Measurements from ENCODE around the gene ABHD12.

Gene ABHD12

DNA sequence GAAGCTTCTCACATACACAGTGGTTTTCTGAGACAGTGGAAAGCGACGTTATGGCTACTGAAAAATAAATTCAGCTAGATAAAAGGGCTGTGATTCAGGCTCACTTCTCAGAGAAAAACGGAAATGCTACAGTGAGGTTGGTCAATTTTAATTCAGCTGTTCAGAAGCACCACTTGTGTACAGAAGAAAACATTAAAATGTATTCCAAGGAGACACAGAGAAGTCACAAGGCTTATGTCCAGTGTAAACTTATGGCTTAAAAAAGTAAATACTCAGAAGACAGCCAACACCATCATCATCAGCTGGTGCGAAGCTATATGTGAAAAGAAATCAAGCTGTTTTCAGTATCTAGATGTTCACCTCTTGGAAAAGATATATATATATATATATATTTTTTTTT, 68.6 kb downstream of the ABHD12 start:
- no peak for TF ChIP-seq CTCF (conservative IDR thresholded peaks at IDR 0.05; ENCODE audit: low read depth, low read length)
- no peak overlapping the region for H3K4me3 ChIP-seq (ENCODE audit: low read length)

DNA sequence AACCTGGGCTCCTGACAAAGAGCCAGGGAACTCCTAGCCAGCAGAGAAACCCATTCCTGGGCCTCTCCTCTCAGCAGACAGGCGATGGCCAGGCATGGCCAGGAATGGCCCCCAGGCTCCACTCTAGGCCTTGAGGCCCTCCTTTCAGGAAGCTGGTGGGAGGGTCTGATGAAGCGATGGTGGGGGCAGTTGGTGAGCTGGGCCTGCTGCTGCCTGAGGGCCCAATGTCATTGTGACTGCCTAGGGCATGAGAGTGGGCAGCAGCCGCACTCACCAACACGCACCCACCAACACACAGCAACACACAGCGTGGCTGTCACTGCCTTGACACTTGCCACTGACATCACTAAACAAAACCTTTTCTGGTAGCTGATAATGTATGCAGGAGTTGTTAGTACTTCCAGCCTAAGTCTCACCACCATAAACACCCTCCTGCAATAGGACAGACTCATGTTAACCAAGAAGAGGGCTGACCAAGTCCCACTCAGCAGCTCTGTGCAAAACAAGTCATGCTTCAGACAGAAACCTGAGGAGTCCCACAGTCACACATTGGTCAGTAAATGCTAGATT, 69.3 kb downstream of the ABHD12 start:
- DNase-seq (ENCODE audit: low read depth) = no peak
- no peak for TF ChIP-seq CTCF (conservative IDR thresholded peaks at IDR 0.05; ENCODE audit: low read depth, low read length)
- no peak overlapping the region for H3K4me3 ChIP-seq (ENCODE audit: low read length)

More for the DNA sequence above, 68.6 kb downstream of the ABHD12 start:
- no peak for DNase-seq (ENCODE audit: low read depth)

DNA sequence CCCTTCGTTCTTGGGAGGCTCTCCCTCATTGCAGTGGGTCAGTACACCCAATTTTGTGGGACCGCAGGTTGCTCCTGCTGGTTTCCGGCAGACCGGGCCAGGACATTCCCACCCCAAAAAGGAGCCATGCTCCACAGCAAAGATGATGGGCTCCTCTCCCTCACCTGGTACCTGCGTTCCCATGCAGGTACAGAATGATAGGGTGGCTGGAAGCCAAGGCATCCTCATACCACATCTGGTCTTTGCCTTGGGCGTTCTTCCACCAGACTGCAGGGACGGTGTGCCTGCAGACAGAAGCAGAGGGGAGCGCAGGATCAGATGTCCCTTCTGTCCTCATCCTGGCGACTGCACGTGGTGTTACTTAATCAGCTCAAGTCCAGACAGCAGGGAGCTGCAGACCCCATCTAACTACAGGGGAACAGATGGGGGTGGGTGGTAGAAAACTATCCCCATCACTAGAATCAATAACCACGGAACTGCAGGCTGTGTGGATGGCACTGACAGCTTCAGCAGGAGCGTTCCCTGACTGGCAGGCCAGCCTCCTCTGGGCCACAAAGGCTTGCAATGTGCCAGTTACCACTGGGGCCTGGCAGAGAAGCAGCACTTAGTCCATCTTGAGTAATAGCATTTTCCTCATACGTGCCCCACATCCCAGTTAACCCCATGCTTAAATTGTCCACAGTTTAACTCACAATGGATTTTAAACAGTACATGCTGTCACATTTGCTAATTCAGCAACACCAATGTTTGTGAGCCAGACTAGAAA, 70.4 kb downstream of the ABHD12 start:
- TF ChIP-seq CTCF (conservative IDR thresholded peaks at IDR 0.05; ENCODE audit: low read depth, low read length) = no peak
- H3K4me3 ChIP-seq (ENCODE audit: low read length) = no peak overlapping the region
- DNase-seq (ENCODE audit: low read depth) = no peak

DNA sequence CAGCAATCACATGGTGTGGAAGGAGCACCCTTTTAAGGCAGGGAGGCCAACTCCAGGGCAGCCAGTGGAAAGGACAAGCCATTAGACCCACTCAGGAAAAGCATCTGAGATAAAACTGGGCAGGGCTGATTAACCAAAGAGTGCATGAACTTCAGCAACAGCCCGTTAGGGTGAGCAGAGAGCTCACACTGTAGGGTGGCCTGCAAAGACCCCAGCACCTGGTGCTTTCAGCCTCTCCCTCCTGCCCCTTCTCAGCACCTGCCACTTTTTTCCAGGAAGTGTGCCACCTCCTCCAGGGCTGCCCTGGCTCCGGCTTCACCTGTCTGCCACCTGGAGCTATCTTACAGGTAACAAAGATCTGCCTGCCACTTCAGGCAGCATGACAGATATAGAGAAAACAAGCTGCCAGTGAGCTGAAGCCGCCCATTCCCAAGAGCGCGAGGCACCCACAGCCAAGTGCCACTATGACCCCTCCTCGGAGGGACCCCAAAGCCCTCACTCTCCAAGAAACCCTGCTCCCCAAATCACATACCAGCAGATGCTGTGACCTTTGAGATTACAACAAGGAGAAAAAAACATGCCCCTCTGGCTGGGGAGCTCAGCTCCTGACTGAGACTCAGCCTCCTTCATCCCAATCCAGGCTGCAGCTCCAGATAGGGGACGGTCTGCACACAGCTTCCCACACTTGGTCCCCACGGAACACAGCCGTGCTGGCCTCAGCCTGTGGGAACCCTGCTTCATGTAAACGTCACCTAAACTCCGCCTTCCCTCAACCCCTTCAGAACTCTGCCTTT, 71.2 kb downstream of the ABHD12 start:
- DNase-seq (ENCODE audit: low read depth) = no peak
- no peak for TF ChIP-seq CTCF (conservative IDR thresholded peaks at IDR 0.05; ENCODE audit: low read depth, low read length)

GRCh38 chr20:25318471-25319240, 72.0 kb downstream of the ABHD12 start:
- TF ChIP-seq CTCF (conservative IDR thresholded peaks at IDR 0.05; ENCODE audit: low read depth, low read length) = no peak
- no peak overlapping the region for H3K4me3 ChIP-seq (ENCODE audit: low read length)
- no peak for DNase-seq (ENCODE audit: low read depth)

More for the DNA sequence above, 71.2 kb downstream of the ABHD12 start:
- H3K4me3 ChIP-seq (ENCODE audit: low read length) = no peak overlapping the region

GRCh38 chr20:25317351-25318075, 73.1 kb downstream of the ABHD12 start:
- DNase-seq (ENCODE audit: low read depth) = no peak
- H3K4me3 ChIP-seq (ENCODE audit: low read length) = no peak overlapping the region
- no peak for TF ChIP-seq CTCF (conservative IDR thresholded peaks at IDR 0.05; ENCODE audit: low read depth, low read length)

Measured in retinal pigment epithelial cell (primary cell).